GM18517 (cell line): ENCODE data around the gene KCNAB1.
"Not testable (repeated sequence)": the region's sequence is repeated elsewhere in the genome, so short reads cannot be mapped to it uniquely, and the experiment has no call there.

ENCODE experiments used
- ATAC-seq: cut with Tn5 transposase; IDR thresholded peaks from one replicate; pipeline ENCODE4 v1.9.1; 2021; ENCODE audit warnings: mild to moderate bottlenecking, moderate library complexity; ENCODE audit not compliant: unreplicated experiment

KCNAB1 gene

GRCh38 chr3:156137397-156137796 is 17.0 kb downstream of the KCNAB1 start:
- ATAC-seq = not testable (repeated sequence)

DNA sequence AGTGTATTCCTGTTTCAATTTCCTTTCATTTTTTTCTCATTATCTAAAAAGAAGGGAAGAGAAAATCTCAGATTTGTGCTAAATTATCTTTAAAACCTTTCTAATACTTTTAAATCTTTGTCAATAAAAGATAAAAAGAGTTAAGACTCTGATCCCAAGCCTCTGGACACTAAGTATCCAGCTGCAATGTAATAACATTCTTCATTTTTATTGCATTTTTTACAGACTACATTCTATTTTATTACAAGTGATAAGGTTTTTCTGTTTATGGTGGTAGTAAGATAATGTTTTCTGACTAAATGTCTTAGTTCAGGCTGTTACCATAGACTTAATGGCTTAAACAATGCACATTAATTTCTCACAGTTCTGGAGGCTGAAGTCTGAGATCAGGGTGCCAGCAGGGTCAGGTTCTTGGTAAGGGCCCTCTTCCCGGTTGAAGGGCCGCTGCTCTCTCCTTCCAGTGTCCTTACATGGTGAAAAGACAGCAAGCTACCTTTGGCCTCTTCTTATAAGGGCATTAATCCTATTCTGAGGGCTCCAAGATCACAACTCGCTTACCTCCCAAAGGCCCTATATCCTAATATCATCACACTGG is 19.7 kb downstream of the KCNAB1 start:
- ATAC-seq = no peak

- ATAC-seq = no peak
These were observed 22.3 kb downstream of the KCNAB1 start for GRCh38 chr3:156142702-156143101.

DNA sequence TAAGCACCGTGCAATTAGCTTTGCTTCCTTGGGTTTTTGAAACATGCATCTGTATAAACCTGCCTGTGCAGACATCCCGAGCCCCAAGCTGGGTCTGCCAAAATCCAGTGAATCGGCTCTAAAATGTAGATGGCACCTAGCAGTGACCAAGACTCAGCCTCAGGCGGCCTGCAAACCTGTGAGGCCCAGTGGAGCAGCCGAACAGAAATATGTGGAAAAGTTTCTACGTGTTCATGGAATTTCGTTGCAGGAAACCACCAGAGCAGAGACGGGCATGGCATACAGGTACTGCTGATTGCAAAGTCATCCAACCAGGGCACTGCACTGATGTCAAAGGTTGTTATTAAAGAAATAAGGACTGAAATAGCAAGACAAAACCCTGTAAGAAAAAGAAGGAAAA is 22.8 kb downstream of the KCNAB1 start:
- no peak for ATAC-seq

GRCh38 chr3:156144060-156144459 is 23.7 kb downstream of the KCNAB1 start:
- no peak for ATAC-seq

GRCh38 chr3:156145866-156146265 is 25.5 kb downstream of the KCNAB1 start:
- ATAC-seq = no peak

- no peak for ATAC-seq
These were observed 28.1 kb downstream of the KCNAB1 start for GRCh38 chr3:156148345-156148945.

GRCh38 chr3:156148946-156149381 is 28.6 kb downstream of the KCNAB1 start:
- no peak for ATAC-seq

DNA sequence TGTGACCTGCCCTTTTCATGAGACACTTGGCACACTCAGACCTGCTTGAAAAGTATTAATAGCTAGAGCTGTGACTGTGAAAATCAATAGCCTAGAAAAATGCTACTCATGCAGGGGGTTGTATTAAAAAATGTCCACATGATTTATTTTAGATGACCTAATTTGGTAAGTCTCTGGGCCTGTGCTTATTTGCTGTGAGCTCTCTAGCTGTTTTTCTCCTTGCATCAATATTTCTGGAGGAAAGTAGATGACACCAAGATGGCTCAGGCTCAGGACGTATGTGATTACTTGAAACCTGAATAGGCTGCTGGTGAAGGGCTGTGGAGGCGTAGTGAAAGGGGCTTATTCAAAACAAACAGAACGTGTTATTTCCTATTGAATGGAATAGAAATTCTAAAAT is 29.5 kb downstream of the KCNAB1 start:
- ATAC-seq = no peak

GRCh38 chr3:156150434-156151066 is 30.2 kb downstream of the KCNAB1 start:
- peak; percentile 65 for ATAC-seq

DNA sequence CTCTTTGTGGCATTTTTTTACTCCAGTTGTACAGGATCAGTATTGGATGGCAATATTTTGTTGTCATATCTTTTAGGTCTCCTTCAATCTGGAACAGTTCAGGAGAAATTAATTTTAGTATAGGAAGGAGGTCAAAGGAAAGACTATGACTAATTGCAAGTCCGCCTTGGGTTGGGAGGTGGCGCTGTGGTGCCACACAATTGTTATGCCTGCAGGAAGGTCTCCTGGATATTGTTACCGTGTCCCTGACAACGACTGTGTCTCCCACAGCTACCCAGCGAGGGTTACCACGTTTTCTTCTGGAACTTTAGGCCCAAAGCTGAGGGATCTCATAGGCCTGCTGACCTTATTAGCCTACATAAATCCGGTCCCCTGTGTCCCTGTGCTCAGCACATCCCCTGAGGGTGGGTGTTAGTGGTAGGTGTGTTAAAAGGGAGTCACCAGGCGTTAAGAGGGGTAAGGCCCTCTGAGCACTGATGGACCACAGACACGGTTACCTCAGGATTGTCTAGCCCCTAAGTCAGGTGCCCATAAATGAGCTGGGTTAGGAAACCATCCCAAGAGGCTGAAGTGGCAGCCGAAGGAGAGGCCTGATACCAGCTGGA is 31.5 kb downstream of the KCNAB1 start:
- peak; percentile 68 for ATAC-seq

DNA sequence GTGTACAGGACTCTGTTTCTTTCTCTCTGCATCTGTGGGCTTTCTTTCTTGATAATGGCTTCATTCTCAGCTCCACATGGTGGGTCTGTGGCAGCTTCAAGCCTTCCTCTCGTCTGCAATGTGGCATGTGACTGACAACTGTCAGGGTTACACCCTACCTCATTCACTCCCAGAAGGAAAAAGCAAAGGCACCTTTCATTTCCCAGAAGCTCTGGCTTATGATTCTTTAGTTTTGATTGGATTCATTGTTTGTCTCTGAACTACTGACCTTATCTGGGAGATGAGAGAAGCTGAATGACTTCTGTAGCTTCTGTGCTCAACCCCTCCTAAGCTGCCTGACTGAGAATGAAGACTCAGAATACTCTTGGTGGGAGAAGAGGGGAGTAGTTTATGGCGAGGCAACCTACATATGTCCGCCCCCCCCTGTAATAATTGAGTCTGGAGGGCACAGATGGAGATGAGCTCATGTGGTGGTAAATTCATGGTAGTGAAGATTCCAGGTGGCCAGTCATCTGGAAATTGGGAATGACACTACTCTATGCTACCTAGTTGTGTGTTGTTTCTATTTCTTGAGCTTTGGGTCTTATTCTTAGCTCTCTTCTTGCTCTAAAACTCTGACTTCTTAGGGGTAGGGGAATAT is 38.4 kb downstream of the KCNAB1 start:
- ATAC-seq = no peak

GRCh38 chr3:156160647-156161046 is 40.3 kb downstream of the KCNAB1 start:
- ATAC-seq = no peak

DNA sequence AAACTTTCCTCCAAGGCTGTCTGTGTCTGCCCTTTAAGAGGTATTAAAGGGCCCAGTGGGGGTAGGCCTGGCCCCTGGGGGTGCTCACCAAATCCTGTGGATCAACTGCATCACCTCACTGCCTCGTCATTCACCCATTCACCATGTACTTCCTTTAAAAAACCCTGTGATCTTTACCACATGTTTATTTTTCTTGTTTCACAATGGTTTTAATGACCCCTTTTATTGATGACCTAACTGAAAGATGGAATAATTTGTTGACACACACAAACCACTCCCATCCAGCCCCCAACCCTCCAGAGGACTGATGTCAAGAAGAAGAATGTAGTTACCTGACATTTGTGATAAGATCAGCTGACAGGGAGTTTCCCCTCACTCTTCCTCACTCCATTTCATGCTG is 40.8 kb downstream of the KCNAB1 start:
- no peak for ATAC-seq

DNA sequence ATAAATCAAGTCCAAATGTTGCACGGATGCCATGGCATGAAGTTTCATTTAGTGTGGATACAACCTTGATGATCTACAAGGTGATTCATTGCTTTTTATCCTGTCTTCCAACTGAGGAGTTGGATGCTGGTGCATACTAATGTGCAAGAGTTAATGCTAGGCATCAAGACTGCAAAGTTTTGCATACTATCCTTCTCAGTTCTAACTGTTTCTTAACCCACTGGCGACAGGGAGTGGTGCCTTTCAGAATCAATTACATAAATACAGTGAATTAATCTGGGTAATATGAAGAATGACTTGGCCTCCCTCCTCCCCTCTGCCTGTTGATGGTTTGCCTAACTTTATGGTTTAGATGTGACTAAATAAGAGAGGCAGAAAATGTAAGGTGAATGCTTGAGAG is 43.5 kb downstream of the KCNAB1 start:
- no peak for ATAC-seq

DNA sequence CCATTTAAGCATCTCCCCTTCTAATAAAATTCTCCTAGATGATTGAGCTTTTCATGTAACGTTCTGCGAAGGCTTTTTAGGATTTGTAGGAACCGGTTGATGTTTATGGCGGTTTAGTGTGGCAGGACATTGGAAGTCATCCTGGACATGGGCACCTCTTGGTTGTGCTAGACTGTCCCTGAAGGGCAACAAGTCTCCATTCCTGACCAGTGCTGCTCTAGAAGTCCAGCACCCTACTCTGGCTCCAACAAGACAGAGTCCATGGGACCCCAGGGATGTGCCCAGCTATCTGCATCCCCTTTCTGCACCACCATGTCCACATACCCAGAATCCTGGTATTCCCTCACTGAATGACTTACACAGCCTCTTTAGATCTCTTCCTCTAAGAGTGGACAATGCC is 46.4 kb downstream of the KCNAB1 start:
- ATAC-seq = no peak

DNA sequence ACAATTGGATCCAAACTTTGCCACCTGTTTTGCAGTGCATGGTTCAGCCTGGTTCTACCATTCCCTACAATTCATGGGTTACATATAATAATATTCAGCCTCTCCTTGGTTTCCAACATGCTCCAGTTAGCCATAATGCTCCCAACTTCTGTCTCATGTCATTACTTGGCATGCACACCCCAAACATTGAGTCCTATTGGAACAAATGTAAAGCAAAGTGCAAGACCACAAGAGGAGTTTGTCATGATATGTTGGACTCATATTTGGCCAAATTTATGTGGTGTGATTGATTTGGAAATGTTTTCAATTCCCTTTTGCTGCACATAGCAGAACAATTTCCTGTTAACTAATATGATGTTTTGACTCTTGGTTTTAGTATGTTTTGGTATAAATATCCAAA is 50.2 kb downstream of the KCNAB1 start:
- no peak for ATAC-seq

GRCh38 chr3:156171281-156172267 is 51.2 kb downstream of the KCNAB1 start:
- no peak for ATAC-seq

DNA sequence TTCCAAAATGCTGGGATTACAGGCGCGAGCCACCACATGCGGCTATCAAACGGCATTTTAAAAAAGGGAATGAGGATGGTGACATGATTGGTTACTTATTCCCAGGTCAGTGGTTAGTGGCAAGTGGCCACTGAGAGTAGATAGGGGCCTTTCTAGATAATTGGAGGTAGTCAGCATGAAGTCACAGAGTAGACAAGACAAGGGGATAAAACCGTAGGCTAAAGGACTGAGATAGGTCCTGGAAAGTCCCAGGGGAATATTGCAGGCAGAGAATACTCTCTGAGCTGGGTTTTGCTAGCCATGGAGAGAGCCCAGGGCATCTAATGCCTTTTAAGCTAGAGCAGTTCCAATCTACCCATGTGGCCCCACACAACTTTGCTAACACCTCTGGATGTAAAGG is 52.2 kb downstream of the KCNAB1 start:
- ATAC-seq = no peak

DNA sequence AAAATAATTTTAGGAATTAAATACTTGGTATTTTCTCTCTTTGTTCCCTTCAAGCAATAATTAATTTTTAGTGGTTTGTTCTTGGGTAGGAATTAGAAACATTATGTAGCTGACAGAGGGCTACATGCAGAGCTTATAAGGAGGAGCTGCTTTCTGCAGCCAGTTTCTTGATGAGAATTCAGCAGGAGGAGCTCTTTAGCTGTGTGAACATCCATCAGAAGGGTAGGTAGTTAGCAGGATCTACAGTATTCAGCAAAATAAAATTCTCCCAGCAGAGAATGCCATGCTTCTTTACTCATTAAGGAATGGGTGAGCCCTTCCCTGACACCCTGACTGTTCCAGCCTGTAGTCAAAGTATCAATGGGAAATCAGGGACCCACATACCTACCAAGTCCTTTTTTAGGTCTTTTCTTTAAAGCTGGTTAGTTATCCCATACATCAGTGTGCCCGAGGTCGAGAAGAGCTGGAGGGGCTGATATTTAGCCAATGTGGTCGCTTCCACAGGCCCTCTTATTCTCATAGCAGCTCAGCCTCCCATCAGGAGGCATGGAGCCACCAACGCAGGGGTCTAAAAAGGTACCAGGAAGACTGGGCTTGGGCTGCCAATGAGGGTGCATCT is 54.0 kb downstream of the KCNAB1 start:
- no peak for ATAC-seq
